ENCODE results near the gene COG7.
"Not testable (repeated sequence)": the region's sequence is repeated elsewhere in the genome, so short reads cannot be mapped to it uniquely, and the experiment has no call there.

COG7 gene

GRCh38 chr16:23400447-23400846, 52.5 kb downstream of the COG7 start:
- H3K14ac ChIP-seq (ENCODE audit: low read length); H3K79me1 ChIP-seq (ENCODE audit: low read length); H2BK120ac ChIP-seq (ENCODE audit: insufficient read depth, low read length, poor library complexity); H3K9ac ChIP-seq (ENCODE audit: low read length); H3K23ac ChIP-seq (ENCODE audit: low read length); H2BK12ac ChIP-seq (ENCODE audit: low read length); H2AK5ac ChIP-seq (ENCODE audit: low read length); H3K4me1 ChIP-seq (ENCODE audit: control insufficient read depth in 1 of 2, insufficient read depth in 2 of 2, low read length in 2 of 2); H2BK5ac ChIP-seq (ENCODE audit: low read depth, low read length, poor library complexity); H3K9me3 ChIP-seq (ENCODE audit: insufficient read depth, low read depth, low read length); H3K27me3 ChIP-seq (ENCODE audit: insufficient read depth, low read length); H4K91ac ChIP-seq (ENCODE audit: low read depth, low read length); H3K4me2 ChIP-seq (ENCODE audit: low read length); H3K4me3 ChIP-seq (ENCODE audit: low read depth, low read length); H4K12ac ChIP-seq (ENCODE audit: low read depth, low read length); H3K4ac ChIP-seq (ENCODE audit: low read depth, low read length); H3K18ac ChIP-seq (ENCODE audit: low read length); H4K8ac ChIP-seq (ENCODE audit: low read depth, low read length); H3K27ac ChIP-seq (ENCODE audit: low read depth, low read length); DNase-seq; H2AFZ ChIP-seq (ENCODE audit: insufficient read depth, low read length, poor library complexity); H3K79me2 ChIP-seq (ENCODE audit: control insufficient read depth, insufficient read depth, low read length, poor library complexity): not testable (repeated sequence)
- H3K36me3 ChIP-seq (ENCODE audit: control insufficient read depth in 1 of 2, insufficient read depth in 2 of 2, low read length in 2 of 2), result peaks cover 24 to 35% of the 10 kb centered on the region in 2 experiments
- no CpG with 5 or more reads among the region's 7 CpGs for WGBS (ENCODE audit: extremely low coverage, insufficient coverage, insufficient read length)

GRCh38 chr16:23398987-23399805, 53.8 kb downstream of the COG7 start:
- H2BK120ac ChIP-seq (ENCODE audit: insufficient read depth, low read length, poor library complexity), result no peak overlapping the region
- no peak overlapping the region for H3K4ac ChIP-seq (ENCODE audit: low read depth, low read length)
- H2BK5ac ChIP-seq (ENCODE audit: low read depth, low read length, poor library complexity), result no peak overlapping the region
- H4K91ac ChIP-seq (ENCODE audit: low read depth, low read length), result no peak overlapping the region
- no peak for DNase-seq
- no peak overlapping the region for H3K9ac ChIP-seq (ENCODE audit: low read length)
- H3K23ac ChIP-seq (ENCODE audit: low read length), result no peak overlapping the region
- no peaks in the 10 kb centered on the region for H3K4me1 ChIP-seq (ENCODE audit: control insufficient read depth in 1 of 2, insufficient read depth in 2 of 2, low read length in 2 of 2)
- no peaks in the 10 kb centered on the region for H3K9me3 ChIP-seq (ENCODE audit: insufficient read depth, low read depth, low read length)
- no peaks in the 10 kb centered on the region for H3K79me1 ChIP-seq (ENCODE audit: low read length)
- no peak overlapping the region for H4K8ac ChIP-seq (ENCODE audit: low read depth, low read length)
- no peak overlapping the region for H3K4me3 ChIP-seq (ENCODE audit: low read depth, low read length)
- H4K12ac ChIP-seq (ENCODE audit: low read depth, low read length), result no peak overlapping the region
- no peaks in the 10 kb centered on the region for H3K79me2 ChIP-seq (ENCODE audit: control insufficient read depth, insufficient read depth, low read length, poor library complexity)
- H2AK5ac ChIP-seq (ENCODE audit: low read length), result no peak overlapping the region
- H3K14ac ChIP-seq (ENCODE audit: low read length), result no peak overlapping the region
- no peak overlapping the region for H3K4me2 ChIP-seq (ENCODE audit: low read length)
- WGBS (ENCODE audit: extremely low coverage, insufficient coverage, insufficient read length), result no CpG with 5 or more reads among the region's 17 CpGs
- H3K27me3 ChIP-seq (ENCODE audit: insufficient read depth, low read length), result no peaks in the 10 kb centered on the region
- H2AFZ ChIP-seq (ENCODE audit: insufficient read depth, low read length, poor library complexity), result no peak overlapping the region
- no peak overlapping the region for H3K18ac ChIP-seq (ENCODE audit: low read length)
- peaks cover 24 to 31% of the 10 kb centered on the region in 2 experiments for H3K36me3 ChIP-seq (ENCODE audit: control insufficient read depth in 1 of 2, insufficient read depth in 2 of 2, low read length in 2 of 2)
- H3K27ac ChIP-seq (ENCODE audit: low read depth, low read length), result no peak overlapping the region
- no peak overlapping the region for H2BK12ac ChIP-seq (ENCODE audit: low read length)

GRCh38 chr16:23397464-23397863, 55.5 kb downstream of the COG7 start:
- H3K14ac ChIP-seq (ENCODE audit: low read length), result no peak overlapping the region
- H4K91ac ChIP-seq (ENCODE audit: low read depth, low read length), result no peak overlapping the region
- H3K79me1 ChIP-seq (ENCODE audit: low read length), result no peaks in the 10 kb centered on the region
- H2BK5ac ChIP-seq (ENCODE audit: low read depth, low read length, poor library complexity), result no peak overlapping the region
- H3K27me3 ChIP-seq (ENCODE audit: insufficient read depth, low read length), result no peaks in the 10 kb centered on the region
- H3K4me1 ChIP-seq (ENCODE audit: control insufficient read depth in 1 of 2, insufficient read depth in 2 of 2, low read length in 2 of 2), result no peaks in the 10 kb centered on the region
- no CpG with 5 or more reads among the region's 2 CpGs for WGBS (ENCODE audit: extremely low coverage, insufficient coverage, insufficient read length)
- H3K36me3 ChIP-seq (ENCODE audit: control insufficient read depth in 1 of 2, insufficient read depth in 2 of 2, low read length in 2 of 2), result peaks cover 19 to 26% of the 10 kb centered on the region in 2 experiments
- H4K8ac ChIP-seq (ENCODE audit: low read depth, low read length), result no peak overlapping the region
- no peak overlapping the region for H2BK120ac ChIP-seq (ENCODE audit: insufficient read depth, low read length, poor library complexity)
- DNase-seq, result no peak
- no peak overlapping the region for H2BK12ac ChIP-seq (ENCODE audit: low read length)
- H4K12ac ChIP-seq (ENCODE audit: low read depth, low read length), result no peak overlapping the region
- H3K27ac ChIP-seq (ENCODE audit: low read depth, low read length), result no peak overlapping the region
- H3K4ac ChIP-seq (ENCODE audit: low read depth, low read length), result no peak overlapping the region
- H3K23ac ChIP-seq (ENCODE audit: low read length), result no peak overlapping the region
- no peak overlapping the region for H2AFZ ChIP-seq (ENCODE audit: insufficient read depth, low read length, poor library complexity)
- no peaks in the 10 kb centered on the region for H3K9me3 ChIP-seq (ENCODE audit: insufficient read depth, low read depth, low read length)
- no peak overlapping the region for H3K4me2 ChIP-seq (ENCODE audit: low read length)
- no peak overlapping the region for H3K9ac ChIP-seq (ENCODE audit: low read length)
- H3K79me2 ChIP-seq (ENCODE audit: control insufficient read depth, insufficient read depth, low read length, poor library complexity), result no peaks in the 10 kb centered on the region
- H3K4me3 ChIP-seq (ENCODE audit: low read depth, low read length), result no peak overlapping the region
- H3K18ac ChIP-seq (ENCODE audit: low read length), result no peak overlapping the region
- no peak overlapping the region for H2AK5ac ChIP-seq (ENCODE audit: low read length)

- no peak overlapping the region for H3K27ac ChIP-seq (ENCODE audit: low read depth, low read length)
- no peak overlapping the region for H4K12ac ChIP-seq (ENCODE audit: low read depth, low read length)
- no peak overlapping the region for H3K18ac ChIP-seq (ENCODE audit: low read length)
- H3K9ac ChIP-seq (ENCODE audit: low read length), result no peak overlapping the region
- no peak overlapping the region for H2AK5ac ChIP-seq (ENCODE audit: low read length)
- H3K4ac ChIP-seq (ENCODE audit: low read depth, low read length), result no peak overlapping the region
- H2BK5ac ChIP-seq (ENCODE audit: low read depth, low read length, poor library complexity), result no peak overlapping the region
- H4K91ac ChIP-seq (ENCODE audit: low read depth, low read length), result no peak overlapping the region
- no peaks in the 10 kb centered on the region for H3K4me1 ChIP-seq (ENCODE audit: control insufficient read depth in 1 of 2, insufficient read depth in 2 of 2, low read length in 2 of 2)
- H3K23ac ChIP-seq (ENCODE audit: low read length), result no peak overlapping the region
- no peaks in the 10 kb centered on the region for H3K9me3 ChIP-seq (ENCODE audit: insufficient read depth, low read depth, low read length)
- peaks cover 30 to 41% of the 10 kb centered on the region in 2 experiments for H3K36me3 ChIP-seq (ENCODE audit: control insufficient read depth in 1 of 2, insufficient read depth in 2 of 2, low read length in 2 of 2)
- no peak overlapping the region for H3K4me3 ChIP-seq (ENCODE audit: low read depth, low read length)
- H3K4me2 ChIP-seq (ENCODE audit: low read length), result no peak overlapping the region
- H2BK12ac ChIP-seq (ENCODE audit: low read length), result no peak overlapping the region
- no CpG with 5 or more reads among the region's 6 CpGs for WGBS (ENCODE audit: extremely low coverage, insufficient coverage, insufficient read length)
- H3K27me3 ChIP-seq (ENCODE audit: insufficient read depth, low read length), result no peaks in the 10 kb centered on the region
- DNase-seq, result no peak
- H3K79me2 ChIP-seq (ENCODE audit: control insufficient read depth, insufficient read depth, low read length, poor library complexity), result no peaks in the 10 kb centered on the region
- no peak overlapping the region for H3K14ac ChIP-seq (ENCODE audit: low read length)
- no peak overlapping the region for H2AFZ ChIP-seq (ENCODE audit: insufficient read depth, low read length, poor library complexity)
- no peak overlapping the region for H2BK120ac ChIP-seq (ENCODE audit: insufficient read depth, low read length, poor library complexity)
- no peak overlapping the region for H4K8ac ChIP-seq (ENCODE audit: low read depth, low read length)
- no peaks in the 10 kb centered on the region for H3K79me1 ChIP-seq (ENCODE audit: low read length)
Measured at GRCh38 chr16:23395732-23396131, 57.3 kb downstream of the COG7 start.
